Fibroblast of skin of left biceps (primary cell): ENCODE measurements around the gene TICRR.
"Not testable (repeated sequence)": the region's sequence is repeated elsewhere in the genome, so short reads cannot be mapped to it uniquely, and the experiment has no call there.

Experiments used
- DNase-seq, 2 experiments: peaks; one replicate each; pipeline ENCODE4 v3.0.0-alpha.2; 2013; ENCODE audit warnings: low read depth in 2 of 2

The TICRR gene, protein sequence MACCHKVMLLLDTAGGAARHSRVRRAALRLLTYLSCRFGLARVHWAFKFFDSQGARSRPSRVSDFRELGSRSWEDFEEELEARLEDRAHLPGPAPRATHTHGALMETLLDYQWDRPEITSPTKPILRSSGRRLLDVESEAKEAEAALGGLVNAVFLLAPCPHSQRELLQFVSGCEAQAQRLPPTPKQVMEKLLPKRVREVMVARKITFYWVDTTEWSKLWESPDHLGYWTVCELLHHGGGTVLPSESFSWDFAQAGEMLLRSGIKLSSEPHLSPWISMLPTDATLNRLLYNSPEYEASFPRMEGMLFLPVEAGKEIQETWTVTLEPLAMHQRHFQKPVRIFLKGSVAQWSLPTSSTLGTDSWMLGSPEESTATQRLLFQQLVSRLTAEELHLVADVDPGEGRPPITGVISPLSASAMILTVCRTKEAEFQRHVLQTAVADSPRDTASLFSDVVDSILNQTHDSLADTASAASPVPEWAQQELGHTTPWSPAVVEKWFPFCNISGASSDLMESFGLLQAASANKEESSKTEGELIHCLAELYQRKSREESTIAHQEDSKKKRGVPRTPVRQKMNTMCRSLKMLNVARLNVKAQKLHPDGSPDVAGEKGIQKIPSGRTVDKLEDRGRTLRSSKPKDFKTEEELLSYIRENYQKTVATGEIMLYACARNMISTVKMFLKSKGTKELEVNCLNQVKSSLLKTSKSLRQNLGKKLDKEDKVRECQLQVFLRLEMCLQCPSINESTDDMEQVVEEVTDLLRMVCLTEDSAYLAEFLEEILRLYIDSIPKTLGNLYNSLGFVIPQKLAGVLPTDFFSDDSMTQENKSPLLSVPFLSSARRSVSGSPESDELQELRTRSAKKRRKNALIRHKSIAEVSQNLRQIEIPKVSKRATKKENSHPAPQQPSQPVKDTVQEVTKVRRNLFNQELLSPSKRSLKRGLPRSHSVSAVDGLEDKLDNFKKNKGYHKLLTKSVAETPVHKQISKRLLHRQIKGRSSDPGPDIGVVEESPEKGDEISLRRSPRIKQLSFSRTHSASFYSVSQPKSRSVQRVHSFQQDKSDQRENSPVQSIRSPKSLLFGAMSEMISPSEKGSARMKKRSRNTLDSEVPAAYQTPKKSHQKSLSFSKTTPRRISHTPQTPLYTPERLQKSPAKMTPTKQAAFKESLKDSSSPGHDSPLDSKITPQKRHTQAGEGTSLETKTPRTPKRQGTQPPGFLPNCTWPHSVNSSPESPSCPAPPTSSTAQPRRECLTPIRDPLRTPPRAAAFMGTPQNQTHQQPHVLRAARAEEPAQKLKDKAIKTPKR (N-terminal part only)

DNA sequence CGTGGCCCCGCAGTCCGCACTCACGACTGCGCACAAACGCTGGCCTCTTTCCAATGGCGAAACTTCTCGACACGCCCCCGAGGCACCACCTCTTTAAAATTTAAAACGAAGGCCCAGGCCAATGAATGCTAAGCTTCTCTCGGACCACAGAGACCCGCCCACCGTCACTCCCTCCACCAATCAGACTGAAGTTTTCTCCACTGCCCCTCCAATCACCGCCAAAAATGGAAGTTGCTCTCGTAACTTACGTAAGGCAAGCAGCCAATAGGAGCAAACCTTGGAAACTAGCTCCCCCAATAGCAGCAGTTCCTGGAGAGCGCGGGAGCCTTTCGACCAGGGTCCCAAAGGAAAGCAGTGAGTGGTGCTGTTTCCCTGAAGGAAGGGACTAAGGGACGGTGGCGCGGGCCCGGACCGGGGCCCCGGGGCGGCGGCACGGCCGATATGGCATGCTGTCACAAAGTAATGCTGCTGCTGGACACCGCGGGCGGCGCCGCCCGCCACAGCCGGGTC is at the start of gene TICRR:
TSS of gene TICRR (plus strand) at position 324 of the 510 bp plus-strand sequence. CDS start at position 442, 118 bp downstream.
- DNase-seq: peak; percentile 100

DNA sequence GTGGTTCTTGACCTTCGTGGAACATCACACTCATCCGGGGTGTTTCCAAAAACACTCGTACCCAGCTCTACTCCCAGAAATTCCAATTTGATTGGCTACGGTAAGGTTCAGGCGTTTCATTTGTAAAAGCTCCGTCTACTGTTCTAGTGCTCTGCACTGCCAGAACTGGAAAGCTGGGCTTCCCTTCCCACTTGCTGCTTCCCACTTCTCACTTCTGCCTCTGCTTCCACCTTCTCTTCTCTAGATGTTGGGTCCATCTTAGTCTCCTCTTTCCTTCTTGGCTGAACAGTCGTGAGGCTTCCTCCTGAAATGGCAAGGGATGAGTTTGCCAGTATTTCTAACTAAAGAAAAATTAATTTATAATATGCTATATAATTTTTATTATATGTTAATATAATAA is 49.1 kb upstream of the TICRR start:
- no peak for DNase-seq

DNA sequence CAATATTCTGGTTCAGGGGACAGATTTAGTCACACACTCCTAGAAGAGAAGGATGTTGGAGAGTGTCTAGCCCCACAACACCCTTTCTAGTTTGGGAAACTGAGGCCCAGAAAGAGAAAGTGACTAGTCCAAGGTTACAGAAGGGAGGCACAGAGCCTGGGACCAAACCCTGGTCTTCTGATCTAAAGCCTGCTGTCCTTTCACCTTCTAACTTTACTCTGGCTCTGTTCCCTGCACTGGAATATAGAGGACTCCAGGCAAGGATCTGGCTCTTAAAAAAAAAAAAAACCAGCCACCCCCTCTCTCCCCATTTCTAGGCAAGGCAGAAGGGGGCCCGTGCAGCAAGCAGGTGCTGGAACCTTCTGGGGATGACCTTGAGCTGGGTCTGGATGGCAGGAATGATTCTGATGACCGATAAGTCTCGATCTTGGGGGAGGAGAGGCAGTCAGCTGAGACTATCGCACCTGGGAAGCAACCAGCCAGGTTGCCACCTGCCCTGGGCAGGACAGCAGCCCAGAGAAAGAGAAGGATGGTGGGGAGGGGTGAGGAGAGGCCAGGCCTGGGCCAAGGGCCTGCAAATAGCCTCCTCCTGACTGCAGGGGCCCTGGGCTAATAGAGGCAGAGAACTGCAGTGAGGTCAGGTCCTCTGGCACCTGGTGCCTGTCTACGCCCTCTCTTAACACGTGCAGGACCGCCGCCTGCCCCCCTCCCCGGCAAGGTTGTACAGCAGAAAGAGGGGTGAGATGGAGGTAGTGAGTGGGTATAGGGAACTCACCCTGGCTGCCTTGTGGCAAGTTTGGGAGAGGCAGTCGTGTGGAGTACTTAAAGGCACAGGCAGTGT is 48.4 kb upstream of the TICRR start:
- no peak for DNase-seq

DNA sequence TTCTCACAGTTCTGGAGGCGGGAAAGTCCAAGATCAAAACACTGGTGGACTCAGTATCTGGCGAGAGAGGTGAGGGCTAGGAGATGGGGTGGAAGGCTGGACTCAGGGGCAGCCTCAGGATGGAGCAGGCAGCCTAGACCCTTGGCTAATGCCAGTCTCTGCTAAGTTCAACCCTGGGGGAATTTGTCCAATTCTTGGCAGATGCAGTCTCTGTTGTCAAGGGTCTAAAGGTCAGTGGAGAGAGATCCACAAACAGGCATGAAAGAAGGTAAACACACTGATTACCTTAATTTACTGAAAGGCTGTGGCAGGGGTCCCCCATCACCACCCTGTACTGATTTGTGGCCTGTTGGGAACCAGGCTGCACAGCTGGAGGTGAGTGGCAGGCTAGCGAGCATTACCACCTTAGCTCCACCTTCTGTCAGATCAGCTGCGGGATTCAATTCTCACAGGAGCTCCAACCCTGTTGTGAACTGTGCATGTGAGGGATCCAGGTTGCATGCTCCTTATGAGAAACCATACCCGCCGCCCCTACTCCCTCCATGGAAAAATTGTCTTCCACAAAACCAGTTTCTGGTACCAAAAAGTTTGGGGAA is 46.4 kb upstream of the TICRR start:
- no peak for DNase-seq

DNA sequence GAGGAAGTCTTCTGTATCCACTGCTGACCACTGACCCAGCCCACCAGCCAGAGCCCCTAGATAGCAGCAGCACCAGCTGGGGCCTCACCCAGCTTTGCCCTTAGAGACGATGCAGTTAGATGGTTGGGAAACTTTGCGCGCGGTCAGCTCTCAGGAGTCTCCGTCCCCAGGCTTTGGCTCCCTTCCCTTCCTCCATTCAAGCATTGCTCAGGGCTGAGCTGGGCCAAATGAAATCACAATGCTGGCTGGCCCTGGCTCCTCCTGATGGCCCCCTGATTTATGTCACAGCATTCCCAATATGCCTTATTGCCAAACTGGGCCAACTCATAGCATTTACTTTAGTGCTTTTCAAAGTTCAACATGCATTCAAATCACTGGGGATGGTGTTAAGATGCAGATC is 44.3 kb upstream of the TICRR start:
- no peak for DNase-seq

DNA sequence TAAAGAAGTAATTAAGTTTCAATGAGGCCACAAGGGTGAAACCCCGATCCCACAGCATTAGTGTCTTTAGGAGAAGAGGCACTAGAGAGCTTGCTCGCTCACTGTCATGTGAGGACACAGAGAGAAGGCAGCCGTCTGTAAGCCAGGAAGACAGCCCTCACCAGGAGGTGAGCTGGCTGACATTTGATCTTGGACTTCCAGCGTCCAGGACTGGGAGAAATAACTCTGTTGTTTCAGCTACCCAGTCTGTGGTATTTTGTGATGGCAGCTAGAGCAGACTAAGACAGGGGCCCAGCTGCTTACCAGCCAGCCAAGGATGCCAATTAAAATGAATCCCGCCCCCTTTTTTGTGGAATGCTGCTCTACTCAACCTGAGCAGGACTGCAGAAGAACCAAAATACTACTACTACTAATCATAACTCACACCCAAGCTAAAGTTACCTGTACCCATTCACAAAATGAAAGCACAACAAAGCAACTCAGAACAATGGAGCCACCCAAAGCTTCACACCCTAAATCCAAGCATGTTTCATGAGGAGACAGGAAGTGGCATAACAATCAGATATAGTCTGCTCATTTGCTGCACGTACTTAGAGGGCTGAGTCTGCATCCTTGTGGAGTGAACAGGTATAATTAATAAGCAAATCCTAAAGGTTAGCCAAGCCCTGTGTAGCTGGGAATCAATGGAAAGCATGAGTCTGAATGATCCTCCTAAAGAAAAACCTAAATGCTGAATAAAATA is 43.3 kb upstream of the TICRR start:
- no peak for DNase-seq

DNA sequence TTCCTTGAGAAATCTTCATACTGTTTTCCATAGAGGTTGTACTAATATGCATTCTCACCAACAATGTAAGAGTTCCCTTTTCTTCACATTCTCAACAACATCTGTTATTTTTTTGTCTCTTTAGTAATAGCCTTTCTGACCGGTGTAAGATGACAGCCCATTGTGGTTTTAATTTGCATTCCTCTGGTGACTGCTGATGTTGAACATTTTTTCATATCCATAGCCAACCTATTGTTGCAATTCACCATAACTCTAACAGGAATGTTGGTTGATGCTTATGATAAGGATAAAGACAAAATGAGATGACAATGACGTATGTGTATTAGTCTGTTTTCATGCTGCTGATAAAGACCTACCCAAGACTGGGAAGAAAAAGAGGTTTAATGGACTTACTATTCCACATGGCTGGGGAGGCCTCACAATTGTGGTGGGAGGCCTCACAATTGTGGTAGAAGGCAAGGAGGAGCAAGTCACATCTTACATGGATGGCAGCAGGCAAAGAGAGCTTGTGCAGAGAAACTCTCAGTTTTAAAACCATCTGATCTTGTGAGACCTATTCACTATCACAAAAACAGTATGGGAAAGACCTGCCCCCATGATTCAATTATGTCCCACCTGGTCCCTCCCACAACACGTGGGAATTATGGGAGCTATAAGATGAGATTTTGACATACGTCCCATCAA is 41.3 kb upstream of the TICRR start:
- DNase-seq: no peak

DNA sequence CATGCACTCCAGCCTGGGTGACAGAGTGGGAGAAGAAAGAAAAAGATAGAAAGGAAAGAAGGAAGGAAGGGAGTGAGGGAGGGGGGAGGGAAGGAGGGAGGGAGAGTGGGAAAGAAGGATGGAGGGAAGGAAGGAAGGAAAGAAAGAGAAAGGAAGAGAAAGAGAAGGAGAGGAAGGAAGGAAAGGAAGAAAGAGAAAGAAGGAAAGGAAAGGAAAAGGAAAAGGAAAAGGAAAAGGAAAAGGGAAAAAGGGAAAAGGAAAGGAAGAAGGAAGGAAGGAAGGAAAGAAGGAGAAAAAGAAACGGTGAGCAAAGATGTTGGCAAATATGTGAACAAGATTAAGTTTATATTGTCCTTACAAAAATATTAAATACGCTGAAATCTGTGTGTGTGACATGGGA is 36.2 kb upstream of the TICRR start:
- no peak for DNase-seq

DNA sequence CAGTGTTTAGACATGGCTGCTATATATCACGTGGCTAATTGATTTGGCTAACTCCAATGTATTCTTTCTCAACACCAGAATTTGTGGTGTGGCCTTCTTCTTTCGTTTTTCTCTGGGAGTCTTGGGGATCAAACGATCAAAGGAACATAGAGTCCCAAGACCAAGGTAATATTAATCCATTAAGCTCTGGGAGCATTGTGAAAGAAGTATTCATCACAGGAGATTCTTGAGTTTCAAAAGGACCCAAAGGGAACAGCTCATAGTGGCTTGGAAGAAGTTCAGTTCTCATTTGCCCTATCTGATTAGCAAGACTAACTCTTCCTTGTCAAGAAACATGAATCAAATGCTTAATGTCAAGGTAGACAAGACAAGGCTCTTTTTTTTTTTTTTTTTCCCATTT is 32.9 kb upstream of the TICRR start:
- no peak for DNase-seq

DNA sequence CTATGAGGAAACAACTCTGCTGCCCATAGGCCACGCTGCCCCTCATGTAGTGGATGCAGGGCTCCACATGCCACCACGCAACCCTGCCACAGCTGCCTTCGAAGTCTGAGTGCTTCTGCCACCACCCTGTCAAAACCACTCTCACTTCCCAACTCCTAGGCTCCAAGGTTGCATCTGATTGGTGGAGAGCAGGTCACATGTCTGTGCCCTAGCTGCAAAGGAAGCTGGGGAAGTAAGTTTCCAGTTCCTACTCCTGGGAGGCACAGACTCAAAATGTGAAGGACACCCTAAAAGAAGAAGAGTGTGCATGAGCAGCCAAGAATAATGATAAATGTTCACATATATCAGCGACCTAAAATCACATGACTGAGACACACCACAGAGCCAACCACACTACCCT is 31.9 kb upstream of the TICRR start:
- DNase-seq: no peak

DNA sequence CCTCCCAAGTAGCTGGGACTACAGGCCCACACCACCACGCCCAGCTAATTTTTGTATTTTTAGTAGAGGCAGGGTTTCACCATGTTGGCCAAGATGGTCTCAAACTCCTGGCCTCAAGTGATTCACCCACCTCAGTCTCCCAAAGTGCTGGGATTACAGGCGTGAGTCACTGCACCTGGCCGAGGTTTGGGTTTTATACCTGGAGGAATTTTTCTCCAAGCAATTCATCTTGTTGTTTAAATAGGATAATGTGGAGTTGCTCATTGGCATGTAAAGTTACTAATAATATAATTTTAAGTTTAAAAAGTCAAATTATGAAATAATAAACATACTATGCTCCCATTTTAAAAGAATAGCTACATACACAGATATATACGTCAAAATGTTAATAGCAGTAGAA is 26.1 kb upstream of the TICRR start:
- DNase-seq: not testable (repeated sequence)

DNA sequence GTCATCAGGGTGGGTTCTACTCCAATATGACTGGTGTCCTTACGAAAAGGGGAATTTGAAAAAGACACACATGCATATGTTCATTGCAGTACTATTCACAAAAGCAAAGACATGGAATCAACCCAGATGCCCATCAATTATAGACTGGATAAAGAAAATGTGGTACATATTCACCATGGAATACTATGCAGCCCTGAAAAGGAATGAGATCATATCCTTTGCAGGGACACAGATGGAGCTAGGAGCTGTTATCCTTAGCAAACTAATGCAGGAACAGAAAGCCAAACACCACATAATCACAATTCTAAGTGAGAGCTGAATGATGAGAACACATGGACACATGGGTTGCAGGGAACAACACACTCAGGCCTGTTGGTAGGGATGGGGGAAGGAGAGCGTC is 24.8 kb upstream of the TICRR start:
- DNase-seq: no peak

DNA sequence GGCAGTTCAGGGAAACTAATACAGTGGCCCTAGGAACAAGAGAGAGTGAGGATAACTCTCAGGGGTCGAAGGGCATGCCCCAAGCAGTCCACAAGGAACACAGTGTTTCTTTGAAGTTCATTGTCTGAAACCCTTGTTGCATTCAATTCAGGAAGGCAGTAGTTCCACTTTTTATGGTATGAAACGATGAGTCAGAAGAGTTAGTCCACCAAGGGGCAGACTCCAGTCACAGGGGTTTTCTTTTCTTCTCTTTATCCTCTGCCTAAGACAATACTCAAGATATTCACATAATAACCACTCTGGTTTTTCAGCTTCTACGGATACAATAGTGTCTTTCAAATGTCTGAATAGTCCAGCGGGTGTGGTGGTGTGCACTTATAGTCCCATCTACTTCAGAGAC is 23.7 kb upstream of the TICRR start:
- no peak for DNase-seq

DNA sequence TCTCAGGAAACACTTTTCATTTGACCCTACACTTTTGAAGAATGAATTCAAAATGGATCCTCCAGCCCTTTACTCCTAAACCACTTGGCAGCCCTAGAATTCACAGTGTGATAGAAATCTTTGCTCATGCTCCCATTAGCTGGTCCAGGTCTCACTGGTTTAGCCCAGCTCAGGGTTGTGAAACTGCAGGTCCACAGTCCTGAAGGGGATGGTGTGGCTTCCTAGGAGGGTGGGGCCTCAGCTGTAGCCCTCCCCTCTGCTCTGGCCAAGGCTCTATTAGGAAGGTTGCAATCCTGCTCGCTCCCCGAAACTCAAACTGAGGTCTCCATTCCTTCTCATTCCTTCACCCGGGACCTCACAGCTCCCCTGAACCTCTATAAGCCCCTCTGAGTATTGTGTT is 21.6 kb upstream of the TICRR start:
- DNase-seq: no peak

DNA sequence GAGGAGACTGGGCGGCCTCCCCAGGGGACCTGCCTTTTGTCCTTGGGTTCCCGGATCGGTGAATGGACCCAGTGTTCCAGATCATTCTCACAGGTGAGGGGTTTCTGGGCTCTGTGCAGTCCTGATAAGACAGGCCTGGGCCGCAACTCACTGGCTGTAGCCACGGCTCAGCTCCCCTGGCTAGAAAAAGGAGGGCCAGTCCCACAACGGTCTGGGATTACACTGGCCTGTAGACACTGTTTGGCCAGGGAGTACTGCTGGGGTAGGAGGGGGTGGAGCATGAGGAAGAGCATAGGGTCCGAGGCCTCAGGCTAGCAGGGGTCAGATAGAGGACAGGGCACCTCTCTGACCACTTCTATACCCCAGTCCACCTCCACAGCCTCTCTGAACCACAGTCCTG is 21.0 kb upstream of the TICRR start:
- no peak for DNase-seq

DNA sequence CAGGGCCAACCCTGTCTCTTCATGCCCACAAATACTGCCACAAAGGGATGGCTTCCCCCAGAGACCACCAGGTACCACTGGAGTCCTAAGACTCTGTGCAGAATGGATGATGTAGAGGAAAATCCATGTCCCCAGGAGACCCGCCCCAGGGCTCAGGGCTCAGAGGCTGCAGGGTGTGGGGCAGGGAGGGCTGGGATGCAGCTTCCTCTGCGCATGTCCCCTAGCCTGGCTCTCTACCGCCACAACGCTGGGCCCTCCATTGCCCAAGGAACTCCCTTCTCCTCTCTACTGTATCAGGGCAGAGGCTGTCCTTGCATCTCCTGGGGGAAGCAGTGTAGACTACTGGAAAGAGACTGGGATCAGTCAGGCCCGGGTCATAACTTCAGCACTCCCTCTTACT is 19.5 kb upstream of the TICRR start:
- no peak for DNase-seq

DNA sequence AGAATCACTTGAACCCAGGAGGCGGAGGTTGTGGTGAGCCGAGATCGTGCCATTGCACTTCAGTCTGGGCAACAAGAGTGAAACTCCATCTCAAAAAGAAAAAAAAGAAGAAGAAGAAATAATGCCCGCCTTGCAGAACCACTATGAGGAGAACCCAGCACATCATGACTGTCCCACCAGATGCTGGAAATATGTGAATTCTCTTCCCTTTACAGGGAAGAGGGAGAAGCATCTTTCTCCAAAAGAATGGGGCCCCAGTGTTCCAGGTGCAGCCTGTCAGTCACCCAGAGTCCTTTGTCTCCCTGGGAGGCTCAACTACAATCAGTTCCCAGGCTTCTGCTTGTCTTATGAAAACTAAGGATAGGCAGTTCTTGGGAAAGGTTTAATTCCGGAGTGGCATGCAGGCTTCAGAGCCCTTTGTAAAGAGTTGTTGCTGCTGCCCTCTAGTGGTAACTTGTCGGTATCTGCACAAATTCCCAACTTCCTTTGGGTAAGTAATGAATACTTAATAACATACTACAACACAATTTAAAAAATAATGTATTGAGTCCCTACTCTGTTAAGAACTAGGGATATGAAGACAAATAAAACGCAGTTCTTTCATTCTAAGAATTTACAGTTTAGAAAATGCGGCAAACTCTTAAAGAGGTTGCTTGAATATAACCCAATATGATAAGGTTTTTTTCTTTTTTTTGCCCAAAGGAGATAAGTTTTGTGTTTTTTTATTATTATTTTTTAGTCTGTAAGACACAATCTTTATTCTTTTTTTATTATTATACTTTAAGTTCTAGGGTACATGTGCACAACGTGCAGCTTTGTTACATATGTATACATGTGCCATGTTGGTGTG is 18.6 kb upstream of the TICRR start:
- peak; percentile 26 to 28 for DNase-seq

DNA sequence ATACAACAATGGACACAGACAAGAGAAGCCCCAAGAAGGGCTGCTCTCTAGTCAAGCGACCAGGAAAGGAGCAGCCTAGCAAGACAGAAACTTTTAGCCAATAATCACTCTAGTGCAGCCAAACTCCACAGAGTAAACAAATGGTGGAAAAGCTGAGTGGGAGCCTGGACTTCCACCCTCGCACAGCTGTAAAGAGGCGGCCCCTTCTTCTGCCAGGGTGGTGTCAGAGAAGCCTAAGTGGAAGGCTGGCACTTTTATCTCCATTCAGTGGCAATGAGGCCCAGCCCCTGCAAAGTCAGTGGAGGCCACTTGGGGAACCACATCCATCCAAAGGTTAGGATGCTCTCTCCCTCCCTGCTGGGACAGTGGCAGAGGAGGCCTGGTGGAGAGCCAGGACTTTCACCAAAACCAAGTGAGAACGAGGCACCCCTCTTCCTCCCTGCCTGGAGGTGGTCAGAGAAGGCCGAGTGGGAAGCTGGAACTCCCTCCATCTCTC is 15.5 kb upstream of the TICRR start:
- DNase-seq: no peak
